HuH-7 (cell line): Measurements from ENCODE around the gene MAGI2.

Source experiments
- DNase-seq: peaks from one replicate; pipeline ENCODE4 v3.0.0; 2011; ENCODE audit warnings: low spot score

The MAGI2 gene

DNA sequence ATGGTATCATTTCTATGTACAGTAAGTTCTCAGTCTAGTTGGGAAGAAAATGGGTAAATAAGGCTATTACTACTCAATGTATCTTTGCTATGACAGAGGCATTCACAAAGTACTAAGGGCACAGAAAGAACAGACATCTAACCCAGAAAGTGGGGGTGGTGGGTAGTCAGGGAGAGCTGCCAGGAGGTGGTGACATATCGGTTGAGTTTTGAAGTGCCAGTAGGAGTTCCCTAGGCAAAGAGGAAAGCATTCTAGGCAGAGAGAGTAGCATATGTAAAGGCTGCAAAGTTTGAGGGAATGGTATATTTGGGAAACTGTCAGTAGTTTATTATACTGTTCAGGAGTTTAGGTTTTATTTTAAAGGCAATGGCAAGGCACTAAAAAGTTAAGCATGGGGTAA, 1372.1 kb downstream of the MAGI2 start:
- DNase-seq: no peak

DNA sequence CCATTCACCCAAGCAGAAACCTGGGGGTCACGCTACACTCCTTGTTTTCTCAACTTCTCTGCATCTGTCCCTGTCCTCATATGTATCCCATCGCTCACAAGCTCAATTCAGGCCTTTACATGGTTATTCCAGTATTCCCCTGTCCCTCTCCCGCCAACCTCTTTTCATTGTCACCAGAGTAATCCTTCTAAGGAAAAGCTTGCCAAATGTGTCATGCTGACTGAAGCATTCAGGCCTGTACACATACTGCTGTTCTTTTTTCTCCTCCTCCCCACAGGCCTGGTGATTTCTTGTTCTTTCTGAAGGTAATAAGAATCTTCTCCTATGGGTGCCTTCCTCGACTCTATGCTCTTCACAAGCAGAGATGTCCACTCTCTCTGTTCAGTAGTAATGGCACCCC, 1372.7 kb downstream of the MAGI2 start:
- no peak for DNase-seq

GRCh38 chr7:78080241-78080640, 1373.2 kb downstream of the MAGI2 start:
- DNase-seq: no peak

DNA sequence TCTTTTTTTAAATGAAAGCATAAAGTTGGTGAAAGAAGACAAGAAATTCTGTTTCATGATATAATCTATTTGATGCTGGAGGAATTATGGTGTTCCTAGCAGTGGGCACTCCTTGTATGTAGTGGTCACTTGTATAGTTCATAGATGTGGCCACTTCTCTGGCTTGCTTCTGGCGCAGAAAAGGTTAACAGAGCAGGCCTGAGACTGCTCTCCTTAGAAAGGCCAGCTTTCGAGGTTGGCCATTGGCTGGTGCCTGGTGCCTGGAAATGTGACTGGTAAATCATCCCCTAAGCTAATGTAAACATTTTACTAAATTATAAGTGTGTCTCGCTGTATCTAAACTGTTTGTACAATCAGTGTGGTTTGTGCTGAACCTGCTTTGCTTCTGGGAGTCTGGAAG, 1378.8 kb downstream of the MAGI2 start:
- DNase-seq: no peak

GRCh38 chr7:78073609-78074382, 1379.7 kb downstream of the MAGI2 start:
- DNase-seq: no peak

GRCh38 chr7:78072201-78072590, 1381.3 kb downstream of the MAGI2 start:
- no peak for DNase-seq

- DNase-seq: no peak
Observed at GRCh38 chr7:78071491-78072200, 1381.8 kb downstream of the MAGI2 start.

DNA sequence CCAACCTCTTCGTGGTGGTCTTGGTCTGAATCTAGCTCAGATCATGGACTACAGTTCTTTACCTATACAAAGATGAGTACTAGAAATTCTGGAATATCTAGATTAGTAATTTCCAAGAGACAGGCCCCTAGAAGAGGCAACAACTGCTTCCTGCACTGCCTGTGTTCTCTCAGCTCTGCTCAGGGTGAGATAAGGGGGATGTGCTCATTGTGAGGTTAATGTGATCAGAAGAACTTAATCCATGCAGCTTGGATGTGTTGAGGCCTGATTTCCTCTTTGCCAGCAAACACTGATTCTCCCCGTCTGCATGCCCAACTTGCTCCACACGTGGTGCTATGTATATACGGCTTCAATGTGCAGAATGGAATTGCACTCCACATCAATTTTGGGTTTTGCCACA, 1386.9 kb downstream of the MAGI2 start:
- DNase-seq: no peak

- DNase-seq: no peak
Observed at GRCh38 chr7:78063758-78064157, 1389.7 kb downstream of the MAGI2 start.

GRCh38 chr7:78062214-78062613, 1391.3 kb downstream of the MAGI2 start:
- no peak for DNase-seq

- no peak for DNase-seq
Observed at GRCh38 chr7:78057571-78057970, 1395.9 kb downstream of the MAGI2 start.

DNA sequence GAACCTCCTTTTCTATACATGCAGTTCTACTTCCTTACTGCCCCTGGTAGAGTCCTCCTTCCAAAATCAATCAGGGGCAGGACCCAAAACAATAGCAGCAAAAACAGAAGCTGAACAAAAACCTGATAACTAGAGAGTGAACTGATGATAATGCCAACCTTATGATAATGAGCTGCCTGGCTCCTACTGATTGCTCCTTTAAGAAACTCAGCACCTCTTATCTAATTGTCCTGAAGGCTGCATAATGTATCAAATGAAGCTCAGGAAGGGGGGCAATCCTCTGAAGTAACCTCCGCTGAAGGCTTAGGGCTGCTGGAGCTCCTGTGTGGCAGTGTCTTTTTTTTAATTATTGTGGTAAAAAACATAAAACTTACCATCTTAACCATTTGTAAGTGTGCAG, 1397.9 kb downstream of the MAGI2 start:
- DNase-seq: no peak

DNA sequence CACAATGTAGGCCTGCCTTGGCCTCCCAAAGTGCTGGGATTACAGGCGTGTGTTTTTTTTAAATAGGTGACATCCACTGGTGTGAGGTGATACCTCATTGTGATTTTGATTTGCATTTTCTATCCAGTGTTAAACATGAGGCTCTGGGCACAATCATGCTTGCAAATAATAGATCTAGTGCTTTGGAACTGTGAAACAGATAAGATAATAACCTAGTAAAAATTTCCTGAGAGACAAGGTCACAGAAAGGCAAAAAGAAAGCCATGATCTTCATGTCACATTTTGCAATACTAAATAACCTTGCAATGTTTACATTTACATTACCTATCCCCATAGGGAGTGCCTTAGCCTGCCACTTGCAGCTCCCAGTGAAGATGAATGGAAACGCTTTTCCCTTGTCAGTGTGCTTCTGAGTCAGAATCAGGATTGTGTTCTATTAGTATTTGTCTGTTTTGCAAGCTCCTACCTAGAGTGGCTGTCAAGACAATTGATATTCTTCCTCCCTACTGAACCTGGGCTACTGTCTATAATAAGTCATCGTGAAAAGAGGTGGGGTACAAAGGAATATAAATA, 1398.4 kb downstream of the MAGI2 start:
- DNase-seq: peak; percentile 29

DNA sequence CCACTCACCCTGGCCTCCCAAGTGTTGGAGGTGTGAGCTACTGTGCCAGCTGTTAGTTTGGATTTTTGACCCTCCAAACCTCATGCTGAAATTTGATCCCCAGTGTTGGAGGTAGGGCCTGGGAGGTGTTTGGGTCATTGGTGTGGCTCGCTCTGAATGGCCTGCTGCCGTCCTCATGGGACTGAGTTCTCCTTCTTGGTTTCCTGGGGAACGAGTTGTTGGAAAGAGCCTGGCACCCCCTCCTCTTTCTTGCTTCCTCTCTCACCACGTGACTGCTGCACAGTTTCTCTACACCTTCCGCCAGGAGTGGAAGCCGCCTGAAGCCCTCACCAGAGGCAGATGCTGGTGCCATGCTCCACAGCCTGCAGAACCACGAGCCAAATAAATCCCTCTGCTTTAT, 1401.4 kb downstream of the MAGI2 start:
- no peak for DNase-seq

DNA sequence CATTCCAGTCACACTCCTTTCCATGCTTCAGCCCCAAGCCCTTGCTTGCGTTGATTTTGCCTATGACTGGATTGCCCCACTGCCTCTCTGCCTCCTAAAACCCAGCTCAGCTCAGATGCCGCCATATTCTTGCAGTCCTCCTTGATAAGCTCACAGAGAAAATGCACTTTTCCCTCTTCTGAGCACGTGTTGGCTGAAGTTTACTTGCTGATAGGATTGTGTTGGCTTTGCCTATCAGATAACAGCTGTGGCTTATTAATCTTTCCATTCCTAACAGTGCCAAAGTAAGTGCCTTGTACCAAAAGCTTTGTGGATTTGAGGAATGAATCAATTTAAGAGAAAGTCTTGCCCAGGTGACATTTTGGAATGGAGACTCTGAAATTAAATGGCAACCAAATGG, 1405.7 kb downstream of the MAGI2 start:
- DNase-seq: no peak

DNA sequence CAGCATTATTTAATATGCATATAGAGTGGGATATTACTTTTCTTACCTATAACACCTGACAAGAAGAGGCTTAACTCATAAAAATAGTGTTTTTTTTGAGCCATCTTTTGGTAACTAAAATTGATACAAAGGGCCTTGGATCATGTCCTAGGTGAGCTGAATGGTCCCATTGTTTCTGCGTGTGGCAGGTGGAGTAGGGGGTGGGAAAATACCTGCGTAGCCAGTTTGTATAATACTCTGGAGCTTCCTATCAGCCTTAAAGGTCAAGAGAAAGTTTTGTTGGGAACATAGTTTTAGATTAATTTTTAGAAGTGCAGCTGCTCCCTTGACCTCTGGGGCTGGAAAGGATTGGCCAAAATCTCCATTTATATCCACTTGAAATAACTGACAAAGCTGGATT, 1410.3 kb downstream of the MAGI2 start:
- no peak for DNase-seq

GRCh38 chr7:78041423-78041822, 1412.0 kb downstream of the MAGI2 start:
- DNase-seq: no peak

DNA sequence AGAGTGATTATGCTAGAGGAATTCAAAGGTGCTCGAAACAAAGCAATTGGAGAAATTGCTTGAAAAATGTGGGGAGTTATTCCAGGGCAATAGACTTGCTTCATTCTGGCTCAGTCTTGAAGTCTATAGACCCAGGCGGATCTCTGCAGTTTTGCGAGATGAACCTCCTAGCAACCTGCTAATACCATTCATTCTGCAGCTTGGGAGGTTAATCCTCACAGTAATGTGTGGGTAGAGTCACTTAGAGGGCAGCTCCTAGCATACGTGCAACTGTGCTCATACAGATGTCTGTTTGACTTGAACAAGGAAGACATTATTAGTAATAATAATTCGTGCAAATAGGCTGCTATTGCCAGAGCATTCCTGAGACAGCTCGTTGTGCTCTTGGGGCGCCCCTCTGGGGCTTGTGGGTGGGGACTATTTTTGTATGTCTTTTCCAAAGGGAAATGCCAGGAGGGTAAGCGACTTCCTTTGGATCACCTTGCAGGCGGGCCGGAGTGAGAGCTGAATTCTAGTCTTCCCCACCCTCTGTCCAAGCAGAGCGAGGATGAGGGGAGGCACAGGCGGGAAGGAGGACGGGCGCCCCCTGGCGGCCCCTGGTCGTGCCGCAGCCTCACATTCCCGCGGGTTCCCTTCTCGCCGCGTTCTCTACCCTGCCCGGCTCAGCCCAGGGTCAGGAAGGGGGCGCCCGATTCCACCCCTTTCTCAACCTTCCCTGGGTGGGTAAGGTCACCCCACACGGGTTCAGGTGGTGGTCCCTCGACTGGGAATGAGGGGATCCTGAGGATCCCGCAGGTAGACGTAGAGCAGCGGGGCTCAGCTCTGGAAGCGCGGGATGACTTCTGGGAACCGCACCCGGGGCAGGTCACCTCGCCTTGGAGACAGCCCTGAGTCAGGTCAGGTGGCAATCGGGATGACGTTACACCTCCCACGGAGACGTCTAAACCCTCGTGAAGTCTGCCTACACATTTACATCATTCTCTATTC, 1413.4 kb downstream of the MAGI2 start:
- DNase-seq: peak; percentile 26

GRCh38 chr7:78038465-78039080, 1414.9 kb downstream of the MAGI2 start:
- no peak for DNase-seq

DNA sequence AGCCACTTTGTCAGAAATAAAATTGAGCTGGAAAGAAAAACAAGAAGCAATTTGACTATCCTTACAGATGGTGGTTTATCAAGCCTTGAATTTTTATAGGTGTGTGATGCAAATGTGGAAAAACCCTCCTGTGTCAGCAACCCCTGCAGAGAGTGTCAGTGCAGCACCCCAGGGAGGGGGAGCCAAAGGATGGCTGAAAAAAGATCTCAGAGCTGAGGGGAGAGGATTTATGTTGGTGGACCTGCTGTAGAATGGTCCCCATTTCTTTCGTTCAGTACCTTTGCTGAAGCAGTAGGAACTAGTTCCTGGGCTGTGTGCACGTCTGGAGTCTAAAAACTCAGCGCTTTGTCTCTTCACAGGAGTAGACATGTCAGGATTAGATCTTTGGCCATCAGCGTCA, 1415.9 kb downstream of the MAGI2 start:
- no peak for DNase-seq

DNA sequence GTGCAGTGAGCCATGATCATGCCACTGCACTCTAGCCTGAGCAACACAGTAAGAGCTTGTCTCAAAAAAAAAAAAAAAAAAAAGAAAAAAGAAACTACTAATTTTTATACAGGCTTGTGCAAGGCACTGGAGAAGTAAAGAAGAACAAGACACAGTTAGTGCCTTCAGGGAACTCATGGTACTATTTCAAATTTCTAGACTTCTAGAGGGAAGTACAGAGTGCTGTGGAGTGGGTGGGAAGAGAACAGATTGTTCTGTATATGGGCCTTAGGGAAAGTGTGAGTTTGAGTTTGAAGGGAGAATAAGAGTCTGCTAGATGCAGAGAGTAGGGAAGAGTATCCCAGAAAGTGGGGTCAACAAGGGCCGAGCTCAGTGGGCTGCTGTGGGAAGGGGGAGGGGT, 1420.1 kb downstream of the MAGI2 start:
- no peak for DNase-seq

DNA sequence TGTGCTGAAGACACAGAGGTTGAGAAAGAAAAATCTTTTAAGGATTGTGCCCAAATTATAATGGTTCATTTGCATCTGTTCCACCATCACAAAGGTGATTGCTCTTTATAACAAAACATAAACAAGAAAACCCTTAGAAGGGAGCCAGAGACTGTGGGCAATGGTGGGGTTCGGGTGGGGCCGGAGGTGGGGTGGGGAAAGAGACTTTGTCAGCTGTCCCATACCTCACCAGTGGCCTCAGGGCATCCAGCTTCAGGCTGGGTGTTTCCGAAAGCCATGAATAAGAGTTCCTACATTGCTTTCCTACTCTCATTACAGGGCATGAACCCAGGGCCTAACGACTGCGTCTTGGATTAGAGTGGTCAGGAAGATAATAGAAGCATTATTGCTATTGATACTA, 1427.0 kb downstream of the MAGI2 start:
- no peak for DNase-seq
